Measurements from ENCODE around the gene TEX13A.
A peak's percentile ranks its signal among the peaks of the same experiment; 100 is the strongest.

TEX13A gene

DNA sequence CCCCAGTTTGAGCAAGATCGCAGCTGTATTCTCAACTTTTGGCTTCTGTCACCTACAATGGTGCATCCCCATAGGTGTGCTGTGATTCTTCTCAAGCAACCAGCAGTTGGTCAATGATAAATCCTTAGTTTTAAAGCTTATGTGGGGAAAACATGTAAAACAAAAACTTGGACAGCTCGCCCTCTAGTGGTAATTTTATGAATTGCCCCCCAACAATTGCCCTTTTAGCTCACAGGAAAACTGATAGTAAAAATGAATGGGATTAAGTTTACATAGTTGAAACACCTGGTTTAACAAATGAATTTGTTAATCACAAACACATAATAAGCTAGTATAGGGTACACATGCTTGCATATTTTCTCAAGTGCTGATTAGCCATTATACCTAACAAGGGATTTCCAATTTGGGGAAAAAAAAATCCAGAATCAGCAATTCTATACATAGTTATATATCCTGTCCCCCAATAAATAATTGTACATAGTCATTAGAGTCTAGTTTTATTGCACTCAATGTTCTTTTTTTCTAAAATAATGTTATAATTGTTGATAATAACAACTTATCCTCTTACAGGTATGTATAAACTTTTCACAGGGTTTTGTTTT, 30.1 kb downstream of the TEX13A start:
- no peak for TF ChIP-seq ARNT (IDR thresholded peaks at IDR 0.05)
- TF ChIP-seq BHLHE40 (IDR thresholded peaks at IDR 0.05; ENCODE audit: borderline replicate concordance) = no peak
- ChIA-PET POLR2A (no interaction called here), CTCF (interaction anchor here (0.6 to 1.6 kb wide), 10 partner anchors 9 to 1071 kb away, joined by 3 to 6 read pairs (median 4); partner anchors contain the start of gene IL1RAPL2)
- peak; percentile 27 for DNase-seq (ENCODE audit: extremely low spot score)

DNA sequence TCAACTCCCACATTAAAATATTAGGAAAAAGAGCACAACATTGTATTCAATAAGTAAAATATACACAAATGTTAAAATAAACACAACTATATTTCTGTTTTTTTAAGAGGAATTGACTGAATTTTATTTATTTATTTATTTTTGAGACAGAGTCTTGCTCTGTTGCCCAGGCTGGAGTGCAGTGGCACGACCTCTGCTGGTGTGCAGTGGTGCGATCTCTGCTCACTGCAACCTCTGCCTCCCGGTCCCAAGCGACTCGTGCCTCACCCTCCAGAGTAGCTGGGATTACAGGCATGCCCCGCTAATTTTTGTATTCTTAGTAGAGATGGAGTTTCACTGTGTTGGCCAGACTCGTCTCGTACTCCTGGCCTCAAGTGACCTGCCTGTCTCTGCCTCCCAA, 31.4 kb downstream of the TEX13A start:
- ChIA-PET POLR2A (no interaction called here), CTCF (interaction anchor here (1.0 to 1.6 kb wide), 2 partner anchors 11 to 17 kb away, joined by 3 to 5 read pairs; no protein-coding TSS in a partner anchor)
- TF ChIP-seq BHLHE40 (IDR thresholded peaks at IDR 0.05; ENCODE audit: borderline replicate concordance) (no peak), HDGF (IDR thresholded peaks at IDR 0.05; ENCODE audit: borderline replicate concordance) (no peak), FOXK2 (IDR thresholded peaks at IDR 0.05) (no peak), FOXA1 (IDR thresholded peaks at IDR 0.05) (no peak), LEF1 (IDR thresholded peaks at IDR 0.05; ENCODE audit: borderline replicate concordance) (no peak), SUZ12 (IDR thresholded peaks at IDR 0.05) (no peak), SP1 (IDR thresholded peaks at IDR 0.05) (no peak), NFRKB (IDR thresholded peaks at IDR 0.05) (no peak), ARNT (IDR thresholded peaks at IDR 0.05) (no peak), CTBP1 (IDR thresholded peaks at IDR 0.05; ENCODE audit: borderline replicate concordance) (no peak), ZNF384 (IDR thresholded peaks at IDR 0.05) (no peak), ELF4 (IDR thresholded peaks at IDR 0.05) (no peak), FOXM1 (IDR thresholded peaks at IDR 0.05; ENCODE audit: borderline replicate concordance) (no peak), TARDBP (IDR thresholded peaks at IDR 0.05) (no peak)
- TF ChIP-seq, protein P1, sequence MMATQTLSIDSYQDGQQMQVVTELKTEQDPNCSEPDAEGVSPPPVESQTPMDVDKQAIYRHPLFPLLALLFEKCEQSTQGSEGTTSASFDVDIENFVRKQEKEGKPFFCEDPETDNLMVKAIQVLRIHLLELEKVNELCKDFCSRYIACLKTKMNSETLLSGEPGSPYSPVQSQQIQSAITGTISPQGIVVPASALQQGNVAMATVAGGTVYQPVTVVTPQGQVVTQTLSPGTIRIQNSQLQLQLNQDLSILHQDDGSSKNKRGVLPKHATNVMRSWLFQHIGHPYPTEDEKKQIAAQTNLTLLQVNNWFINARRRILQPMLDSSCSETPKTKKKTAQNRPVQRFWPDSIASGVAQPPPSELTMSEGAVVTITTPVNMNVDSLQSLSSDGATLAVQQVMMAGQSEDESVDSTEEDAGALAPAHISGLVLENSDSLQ (IDR thresholded peaks at IDR 0.05) = no peak
- DNase-seq (ENCODE audit: extremely low spot score) = no peak

DNA sequence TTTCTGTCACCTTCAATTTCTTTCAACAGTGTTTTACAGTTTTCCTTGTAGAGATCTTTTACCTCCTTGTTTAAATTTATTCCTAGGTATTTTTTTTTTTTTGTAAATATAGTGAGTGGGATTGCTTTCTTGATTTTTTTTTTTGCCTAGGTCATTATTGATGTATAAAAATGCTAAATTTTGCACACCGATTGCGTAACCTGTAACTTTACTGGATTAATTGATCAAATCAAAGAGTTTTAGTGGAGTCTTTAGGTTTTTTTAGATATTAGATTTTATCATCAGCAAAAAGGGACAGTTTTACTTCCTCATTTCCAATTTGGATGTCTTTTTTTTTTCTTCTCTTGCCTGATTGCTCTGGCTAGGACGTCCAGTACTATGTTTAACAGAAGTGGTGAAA, 40.9 kb downstream of the TEX13A start:
- ChIA-PET CTCF (no interaction called here), POLR2A (no interaction called here)
- no peak for DNase-seq (ENCODE audit: extremely low spot score)
- TF ChIP-seq ZNF384 (IDR thresholded peaks at IDR 0.05) (no peak), TARDBP (IDR thresholded peaks at IDR 0.05) (no peak), SUZ12 (IDR thresholded peaks at IDR 0.05) (no peak), ELF4 (IDR thresholded peaks at IDR 0.05) (no peak), SP1 (IDR thresholded peaks at IDR 0.05) (no peak), FOXK2 (IDR thresholded peaks at IDR 0.05) (no peak), FOXA1 (IDR thresholded peaks at IDR 0.05) (no peak), FOXM1 (IDR thresholded peaks at IDR 0.05; ENCODE audit: borderline replicate concordance) (no peak), LEF1 (IDR thresholded peaks at IDR 0.05; ENCODE audit: borderline replicate concordance) (no peak), CTBP1 (IDR thresholded peaks at IDR 0.05; ENCODE audit: borderline replicate concordance) (no peak), NFRKB (IDR thresholded peaks at IDR 0.05) (no peak), ARNT (IDR thresholded peaks at IDR 0.05) (no peak), L3MBTL2 (conservative IDR thresholded peaks at IDR 0.05) (no peak), HDGF (IDR thresholded peaks at IDR 0.05; ENCODE audit: borderline replicate concordance) (no peak)
- TF ChIP-seq, protein P1 (IDR thresholded peaks at IDR 0.05) = no peak

DNA sequence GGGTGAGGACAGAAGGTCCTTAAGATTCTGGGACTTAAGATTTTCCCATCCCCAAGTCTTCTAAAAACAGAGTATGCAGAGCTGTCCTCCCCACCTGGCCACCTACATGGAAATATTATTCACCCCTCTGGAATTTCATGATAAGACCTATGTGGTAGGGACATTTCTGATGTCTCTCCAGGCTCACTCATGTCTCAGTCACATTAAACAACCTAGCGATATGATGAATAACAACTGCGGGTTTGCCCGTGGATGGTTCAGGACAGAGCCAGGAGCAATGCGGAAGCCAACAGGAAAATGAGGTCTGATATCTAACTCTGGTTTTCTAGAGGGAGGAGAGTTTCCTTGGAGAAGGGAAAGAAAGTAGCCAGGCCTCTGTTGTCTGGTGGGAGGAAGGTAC, 47.4 kb downstream of the TEX13A start:
- DNase-seq (ENCODE audit: extremely low spot score) = no peak
- TF ChIP-seq BHLHE40 (IDR thresholded peaks at IDR 0.05; ENCODE audit: borderline replicate concordance) (no peak), NFRKB (IDR thresholded peaks at IDR 0.05) (no peak)
- ChIA-PET POLR2A (no interaction called here), CTCF (interaction anchor here (1.1 to 1.2 kb wide), 2 partner anchors 10 to 17 kb away, joined by 4 to 6 read pairs; no protein-coding TSS in a partner anchor)
